DND-41 (cell line): Measurements from ENCODE around the gene LHX4.
A peak's percentile ranks its signal among the peaks of the same experiment; 100 is the strongest.

Source experiments
- EZH2 ChIP-seq: IDR thresholded peaks from 3 replicates; pipeline ENCODE4 v1.6.1; 2012; ENCODE audit warnings: borderline replicate concordance, low read depth, mild to moderate bottlenecking, moderate library complexity, low read length, inconsistent platforms; ENCODE audit not compliant: severe bottlenecking
- TF ChIP-seq, protein P1 (sequence below): IDR thresholded peaks from 2 replicates; pipeline ENCODE4 v1.5.1; 2012; ENCODE audit warnings: borderline replicate concordance, low read length, moderate library complexity, mild to moderate bottlenecking; ENCODE audit not compliant: poor library complexity, severe bottlenecking; ENCODE audit errors: extremely low read depth

DNA sequence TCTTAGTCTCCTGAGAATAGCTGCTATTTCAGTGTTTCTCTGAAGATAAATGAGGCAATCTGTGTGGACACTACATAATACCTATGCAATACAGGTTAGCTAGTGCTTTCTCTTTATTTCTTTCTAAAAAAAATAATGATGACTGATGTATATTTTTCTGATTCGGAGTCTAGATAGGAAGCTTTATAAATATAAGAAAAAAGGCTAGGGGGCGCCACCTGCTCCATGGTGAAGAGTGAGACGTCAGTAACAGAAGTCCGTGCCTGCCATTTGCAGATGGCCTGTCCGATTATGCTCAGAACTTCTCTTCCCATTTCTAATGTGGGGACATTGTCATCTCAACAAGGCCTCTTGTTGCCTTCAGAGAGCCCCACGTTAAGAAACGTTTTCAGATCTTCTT lies 49.0 kb upstream of the LHX4 start:
- TF ChIP-seq, protein P1, sequence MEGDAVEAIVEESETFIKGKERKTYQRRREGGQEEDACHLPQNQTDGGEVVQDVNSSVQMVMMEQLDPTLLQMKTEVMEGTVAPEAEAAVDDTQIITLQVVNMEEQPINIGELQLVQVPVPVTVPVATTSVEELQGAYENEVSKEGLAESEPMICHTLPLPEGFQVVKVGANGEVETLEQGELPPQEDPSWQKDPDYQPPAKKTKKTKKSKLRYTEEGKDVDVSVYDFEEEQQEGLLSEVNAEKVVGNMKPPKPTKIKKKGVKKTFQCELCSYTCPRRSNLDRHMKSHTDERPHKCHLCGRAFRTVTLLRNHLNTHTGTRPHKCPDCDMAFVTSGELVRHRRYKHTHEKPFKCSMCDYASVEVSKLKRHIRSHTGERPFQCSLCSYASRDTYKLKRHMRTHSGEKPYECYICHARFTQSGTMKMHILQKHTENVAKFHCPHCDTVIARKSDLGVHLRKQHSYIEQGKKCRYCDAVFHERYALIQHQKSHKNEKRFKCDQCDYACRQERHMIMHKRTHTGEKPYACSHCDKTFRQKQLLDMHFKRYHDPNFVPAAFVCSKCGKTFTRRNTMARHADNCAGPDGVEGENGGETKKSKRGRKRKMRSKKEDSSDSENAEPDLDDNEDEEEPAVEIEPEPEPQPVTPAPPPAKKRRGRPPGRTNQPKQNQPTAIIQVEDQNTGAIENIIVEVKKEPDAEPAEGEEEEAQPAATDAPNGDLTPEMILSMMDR: peak; percentile 50
- TF ChIP-seq EZH2: no peak
